GM23338 (cell line): ENCODE data around the gene VILL. TPM values are rescaled to one million over a fixed set of nuclear protein-coding genes. Genes with fewer than 3 reads are reported as not detected.

Source experiments
- ATAC-seq: fragments of 200-7000 bp; cut with Tn5 transposase; 3 replicates; pipeline ENCODE4 v1.9.1; 2020
- DNase-seq: peaks from one replicate; pipeline ENCODE4 v3.0.0-alpha.2; 2015; ENCODE audit warnings: low spot score
- H2AFZ ChIP-seq: fragments of 200-600 bp; sonication (generic); 2 replicates; pipeline ENCODE4 v1.8.0; 2016; ENCODE audit warnings: antibody characterized with exemption, mild to moderate bottlenecking, moderate library complexity
- H3F3A ChIP-seq: fragments of 200-600 bp; sonication (generic); replicated peaks from 2 replicates; pipeline ENCODE4 v1.8.0; 2017; ENCODE audit warnings: antibody characterized with exemption, mixed run types, low read depth
- H3K27ac ChIP-seq: fragments of 200-600 bp; sonication (generic); 2 replicates; pipeline ENCODE4 v1.6.1; 2016; ENCODE audit warnings: low read depth
- H3K27me3 ChIP-seq: fragments of 200-600 bp; sonication (generic); 2 replicates; pipeline ENCODE4 v1.8.0; 2016; ENCODE audit warnings: mild to moderate bottlenecking, mixed run types, moderate library complexity; ENCODE audit not compliant: insufficient read depth
- H3K36me3 ChIP-seq: fragments of 200-600 bp; sonication (generic); 2 replicates; pipeline ENCODE4 v1.8.0; 2016; ENCODE audit warnings: mild to moderate bottlenecking; ENCODE audit not compliant: insufficient read depth
- H3K4me1 ChIP-seq: fragments of 200-600 bp; sonication (generic); 2 replicates; pipeline ENCODE4 v1.8.0; 2016; ENCODE audit warnings: mild to moderate bottlenecking, moderate library complexity; ENCODE audit not compliant: insufficient read depth
- H3K4me2 ChIP-seq: fragments of 200-600 bp; sonication (generic); 2 replicates; pipeline ENCODE4 v1.7.1; 2017; ENCODE audit warnings: mixed run types
- H3K4me3 ChIP-seq: fragments of 200-600 bp; sonication (generic); 2 replicates; pipeline ENCODE4 v1.6.1; 2016; ENCODE audit warnings: mixed run types
- H3K79me2 ChIP-seq: fragments of 200-600 bp; sonication (generic); replicated peaks from 2 replicates; pipeline ENCODE4 v1.8.0; 2017; ENCODE audit warnings: mild to moderate bottlenecking; ENCODE audit not compliant: insufficient read depth
- H3K9me2 ChIP-seq: fragments of 200-600 bp; sonication (generic); 2 replicates; pipeline ENCODE4 v1.8.0; 2017; ENCODE audit not compliant: insufficient read depth
- H4K20me1 ChIP-seq: fragments of 200-600 bp; sonication (generic); replicated peaks from 2 replicates; pipeline ENCODE4 v1.8.0; 2017; ENCODE audit warnings: mild to moderate bottlenecking; ENCODE audit not compliant: insufficient read depth
- H3K27ac Mint-ChIP-seq: 2 replicates; pipeline ENCODE4 v1.8.0; 2020; ENCODE audit warnings: inconsistent platforms, mild to moderate bottlenecking, moderate library complexity, mixed read lengths
- H3K27me3 Mint-ChIP-seq: 3 replicates; pipeline ENCODE4 v1.8.0; 2022; ENCODE audit warnings: low read depth, mild to moderate bottlenecking, moderate library complexity, mixed read lengths, inconsistent platforms; ENCODE audit not compliant: insufficient read depth, poor library complexity
- H3K36me3 Mint-ChIP-seq: 3 replicates; pipeline ENCODE4 v1.8.0; 2021; ENCODE audit warnings: low read depth, mild to moderate bottlenecking, inconsistent platforms, moderate library complexity, mixed read lengths
- H3K4me1 Mint-ChIP-seq: 3 replicates; pipeline ENCODE4 v1.8.0; 2020; ENCODE audit warnings: mild to moderate bottlenecking, inconsistent platforms, mixed read lengths
- H3K4me3 Mint-ChIP-seq: 3 replicates; pipeline ENCODE4 v1.8.0; 2021; ENCODE audit warnings: moderate library complexity, mild to moderate bottlenecking, inconsistent platforms, mixed read lengths
- H3K9me3 Mint-ChIP-seq: 3 replicates; pipeline ENCODE4 v1.8.0; 2020; ENCODE audit warnings: moderate library complexity, mild to moderate bottlenecking, inconsistent platforms, mixed read lengths
- CREB1 ChIP-seq: fragments of 250-450 bp; sonication (Bioruptor Pico); IDR thresholded peaks from 2 replicates; pipeline ENCODE4 v1.5.0; 2020; ENCODE audit warnings: low read depth, mild to moderate bottlenecking, moderate library complexity
- CTCF ChIP-seq, 2 experiments: fragments of 200-600 bp in 1 of 2; sonication (generic) in 1 of 2; conservative IDR thresholded peaks; 2 replicates each; pipeline versions ENCODE4 v1.5.1 to v1.6.1; 2016 to 2017; ENCODE audit warnings: antibody characterized with exemption in 2 of 2, low read depth in 2 of 2, mild to moderate bottlenecking in 2 of 2, moderate library complexity in 1 of 2
- ETS1 ChIP-seq: IDR thresholded peaks from 2 replicates; pipeline ENCODE4 v1.6.1; 2016; ENCODE audit warnings: antibody characterized with exemption
- NANOG ChIP-seq: IDR thresholded peaks from 2 replicates; pipeline ENCODE4 v1.6.1; 2016; ENCODE audit warnings: antibody characterized with exemption, borderline replicate concordance
- REST ChIP-seq: IDR thresholded peaks from one replicate; pipeline ENCODE4 v1.6.1; 2018; ENCODE audit warnings: antibody characterized with exemption; ENCODE audit not compliant: unreplicated experiment
- STAT1 ChIP-seq: IDR thresholded peaks from one replicate; pipeline ENCODE4 v1.6.1; 2016; ENCODE audit warnings: antibody characterized with exemption; ENCODE audit not compliant: unreplicated experiment
- ZNF114 ChIP-seq: fragments of 250-450 bp; sonication (Bioruptor Pico); IDR thresholded peaks from 2 replicates; pipeline ENCODE4 v1.5.0; 2020; ENCODE audit warnings: mild to moderate bottlenecking, moderate library complexity
- ZNF331 ChIP-seq: fragments of 250-450 bp; sonication (Bioruptor Pico); IDR thresholded peaks from 2 replicates; pipeline ENCODE4 v1.5.0; 2020; ENCODE audit warnings: low read depth, mild to moderate bottlenecking, moderate library complexity
- ZNF462 ChIP-seq: fragments of 250-450 bp; sonication (Bioruptor Pico); IDR thresholded peaks from 2 replicates; pipeline ENCODE4 v1.5.0; 2020; ENCODE audit warnings: mild to moderate bottlenecking, moderate library complexity
- polyA plus RNA-seq: library from polyadenylated mRNA; unstranded; fragments of >200 nt; fragmentation: Nextera tagmentation; extraction: Ambion mirVana; gene quantifications from 2 replicates; pipeline ENCODE4 v1.2.1, GENCODE V29; 2016
- total RNA-seq: library from RNA; depleted of rRNA; stranded (reverse); fragments of >200 nt; shearing (Covaris generic); gene quantifications from 2 replicates; pipeline ENCODE4 v1.2.3, GENCODE V29; 2014

Gene VILL
- total and polyA plus RNA-seq, 2 experiments from 2014 or later, result 2.7 to 9.8 TPM

- Histone ChIP-seq H3K4me3 (no peak overlapping the region), H4K20me1 (no peaks in the 10 kb centered on the region; the same call in 1 of the 2 replicates), H3K36me3 (0 out of 2 replicates have a peak, but pooled peaks cover 3% of the 10 kb centered on the region), H3K27me3 (no peaks in the 10 kb centered on the region), H3F3A (no peaks in the 10 kb centered on the region), H3K9me2 (no peaks in the 10 kb centered on the region), H3K27ac (no peak overlapping the region), H3K4me2 (no peak overlapping the region), H3K79me2 (no peaks in the 10 kb centered on the region), H3K4me1 (no peaks in the 10 kb centered on the region), H2AFZ (no peak overlapping the region)
- no peak for TF ChIP-seq STAT1
- no peak for TF ChIP-seq ZNF114 (CRISPR knock-in tag)
- TF ChIP-seq NANOG, result no peak
- no peak for TF ChIP-seq CREB1 (CRISPR knock-in tag)
- TF ChIP-seq ETS1, result no peak
- no peak for TF ChIP-seq CTCF (conservative IDR thresholded peaks at IDR 0.05; ENCODE audit: low read depth in 2 of 2)
- TF ChIP-seq ZNF462 (CRISPR knock-in tag), result no peak
- TF ChIP-seq REST, result no peak
- no peak for TF ChIP-seq ZNF331 (CRISPR knock-in tag)
- ATAC-seq (no peak), DNase-seq (no peak)
- peaks cover 13% of the 10 kb centered on the region for H3K27me3 Mint-ChIP-seq
- H3K27ac Mint-ChIP-seq, result no peak overlapping the region
- H3K36me3 Mint-ChIP-seq, result peaks cover 28% of the 10 kb centered on the region
- no peak overlapping the region for H3K4me3 Mint-ChIP-seq
- H3K9me3 Mint-ChIP-seq, result no peaks in the 10 kb centered on the region
- no peaks in the 10 kb centered on the region for H3K4me1 Mint-ChIP-seq
These were observed 25.8 kb downstream of the VILL start for GRCh38 chr3:38016410-38016809.
